Tongue (tissue), 2 donors: ENCODE measurements around the gene BICDL1. TPM values are rescaled to one million over a fixed set of nuclear protein-coding genes. Genes with fewer than 3 reads are reported as not detected.
A peak's percentile ranks its signal among the peaks of the same experiment; 100 is the strongest.
"Not testable (repeated sequence)": the region's sequence is repeated elsewhere in the genome, so short reads cannot be mapped to it uniquely, and the experiment has no call there.

Experiments
- DNase-seq: peaks from one replicate; pipeline ENCODE4 v3.0.0-alpha.2; 2015
- total RNA-seq: library from RNA; depleted of rRNA; stranded (reverse); fragments of >200 nt; gene quantifications from one replicate; pipeline ENCODE4 v1.2.3, GENCODE V29; 2014

Gene BICDL1
- total RNA-seq, 1 donor from 2014 or later, result 4.0 TPM

GRCh38 chr12:120006258-120006975 lies 17.4 kb downstream of the BICDL1 start:
- DNase-seq, result no peak

- peak; percentile 35 for DNase-seq
Observed at GRCh38 chr12:120007272-120007671, 18.2 kb downstream of the BICDL1 start.

- no peak for DNase-seq
Observed at GRCh38 chr12:120010661-120011230, 21.7 kb downstream of the BICDL1 start.

- no peak for DNase-seq
Observed at GRCh38 chr12:120012067-120012621, 23.1 kb downstream of the BICDL1 start.

- no peak for DNase-seq
Observed at GRCh38 chr12:120013659-120014380, 24.8 kb downstream of the BICDL1 start.

- DNase-seq, result not testable (repeated sequence)
Observed at GRCh38 chr12:120014381-120014735, 25.3 kb downstream of the BICDL1 start.

GRCh38 chr12:120015313-120015712 lies 26.3 kb downstream of the BICDL1 start:
- DNase-seq, result no peak

- not testable (repeated sequence) for DNase-seq
Observed at GRCh38 chr12:120016199-120016598, 27.2 kb downstream of the BICDL1 start.

- DNase-seq, result no peak
Observed at GRCh38 chr12:120019197-120019596, 30.2 kb downstream of the BICDL1 start.

- no peak for DNase-seq
Observed at GRCh38 chr12:120019938-120020337, 30.9 kb downstream of the BICDL1 start.

GRCh38 chr12:120024193-120024592 lies 35.2 kb downstream of the BICDL1 start:
- DNase-seq, result no peak

- no peak for DNase-seq
Observed at GRCh38 chr12:120025640-120026039, 36.6 kb downstream of the BICDL1 start.

GRCh38 chr12:120032242-120032641 lies 43.2 kb downstream of the BICDL1 start:
- no peak for DNase-seq

GRCh38 chr12:120037851-120038250 lies 48.8 kb downstream of the BICDL1 start:
- peak; percentile 16 for DNase-seq

GRCh38 chr12:120039711-120040110 lies 50.7 kb downstream of the BICDL1 start:
- DNase-seq, result no peak

GRCh38 chr12:120041386-120042231 lies 52.6 kb downstream of the BICDL1 start:
- no peak for DNase-seq

- not testable (repeated sequence) for DNase-seq
Observed at GRCh38 chr12:120045367-120045766, 56.3 kb downstream of the BICDL1 start.

GRCh38 chr12:120047072-120047471 lies 58.0 kb downstream of the BICDL1 start:
- DNase-seq, result no peak

- no peak for DNase-seq
Observed at GRCh38 chr12:120048263-120048662, 59.2 kb downstream of the BICDL1 start.

- DNase-seq, result no peak
Observed at GRCh38 chr12:120049426-120049825, 60.4 kb downstream of the BICDL1 start.

GRCh38 chr12:120051535-120051934 lies 62.5 kb downstream of the BICDL1 start:
- no peak for DNase-seq

- no peak for DNase-seq
Observed at GRCh38 chr12:120054293-120054692, 65.3 kb downstream of the BICDL1 start.
